ENCODE results near the gene ZNF319. TPM values are rescaled to one million over a fixed set of nuclear protein-coding genes. Genes with fewer than 3 reads are reported as not detected.

The ZNF319 gene
- polyA plus RNA-seq, 1 experiment, result 4.7 TPM

GRCh38 chr16:58040945-58041627 lies 40.6 kb upstream of the ZNF319 start:
- Histone ChIP-seq H3K9me3 (ENCODE audit: control insufficient read depth, insufficient read depth, low read length) (no peaks in the 10 kb centered on the region; the same call in 1 of the 2 replicates), H3K27ac (ENCODE audit: low read depth, low read length) (no peak overlapping the region), H3K27me3 (ENCODE audit: control insufficient read depth, insufficient read depth, low read length) (no peaks in the 10 kb centered on the region), H3K4me3 (ENCODE audit: low read depth, low read length) (no peak overlapping the region)
- TF ChIP-seq CTCF (IDR thresholded peaks at IDR 0.05; ENCODE audit: low read depth, low read length), result no peak
- POLR2A ChIA-PET, result no interaction called here
- CTCF ChIA-PET, result no interaction called here
- no peak for DNase-seq (ENCODE audit: low read depth, low spot score)

- Histone ChIP-seq H3K27me3 (ENCODE audit: control insufficient read depth, insufficient read depth, low read length) (peaks cover under 1% of the 10 kb centered on the region), H3K9me3 (ENCODE audit: control insufficient read depth, insufficient read depth, low read length) (no peaks in the 10 kb centered on the region; the same call in 1 of the 2 replicates), H3K4me3 (ENCODE audit: low read depth, low read length) (no peak overlapping the region), H3K27ac (ENCODE audit: low read depth, low read length) (no peak overlapping the region)
- no peak for TF ChIP-seq CTCF (IDR thresholded peaks at IDR 0.05; ENCODE audit: low read depth, low read length)
- POLR2A ChIA-PET, result no interaction called here
- DNase-seq (ENCODE audit: low read depth, low spot score), result no peak
- CTCF ChIA-PET, result no interaction called here
Observed at GRCh38 chr16:58040496-58040846, 40.0 kb upstream of the ZNF319 start.

DNA sequence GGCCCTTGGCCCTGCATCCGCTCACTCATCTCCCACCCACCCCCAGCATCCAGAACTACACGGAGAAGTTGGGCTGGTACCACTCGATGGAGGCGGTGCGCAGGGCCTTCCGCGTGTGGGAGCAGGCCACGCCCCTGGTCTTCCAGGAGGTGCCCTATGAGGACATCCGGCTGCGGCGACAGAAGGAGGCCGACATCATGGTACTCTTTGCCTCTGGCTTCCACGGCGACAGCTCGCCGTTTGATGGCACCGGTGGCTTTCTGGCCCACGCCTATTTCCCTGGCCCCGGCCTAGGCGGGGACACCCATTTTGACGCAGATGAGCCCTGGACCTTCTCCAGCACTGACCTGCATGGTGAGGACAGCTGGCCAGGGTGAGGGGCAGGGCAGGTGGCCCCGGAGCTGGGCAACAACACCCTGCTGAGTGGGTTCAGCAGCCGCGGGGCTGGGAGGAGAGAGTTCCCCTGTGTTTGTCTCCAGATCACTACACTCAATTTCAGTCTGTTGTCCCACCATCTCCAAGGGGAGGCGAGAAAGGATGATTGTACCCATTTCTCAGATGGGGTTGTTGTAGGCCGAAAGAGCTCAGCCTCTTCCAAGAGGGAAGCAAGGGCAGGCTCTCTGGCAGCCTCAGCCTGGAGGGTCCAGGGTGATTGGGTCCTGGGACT lies 39.5 kb upstream of the ZNF319 start:
- no peak overlapping the region for H3K4me3 ChIP-seq (ENCODE audit: low read depth, low read length)
- peaks cover 4% of the 10 kb centered on the region for H3K27me3 ChIP-seq (ENCODE audit: control insufficient read depth, insufficient read depth, low read length)
- H3K9me3 ChIP-seq (ENCODE audit: control insufficient read depth, insufficient read depth, low read length), result no peaks in the 10 kb centered on the region; the same call in 1 of the 2 replicates
- DNase-seq (ENCODE audit: low read depth, low spot score), result no peak
- CTCF ChIA-PET, result no interaction called here
- POLR2A ChIA-PET, result no interaction called here
- H3K27ac ChIP-seq (ENCODE audit: low read depth, low read length), result no peak overlapping the region
- no peak for TF ChIP-seq CTCF (IDR thresholded peaks at IDR 0.05; ENCODE audit: low read depth, low read length)

- DNase-seq (ENCODE audit: low read depth, low spot score), result no peak
- H3K27me3 ChIP-seq (ENCODE audit: control insufficient read depth, insufficient read depth, low read length), result peaks cover 11% of the 10 kb centered on the region
- H3K4me3 ChIP-seq (ENCODE audit: low read depth, low read length), result no peak overlapping the region
- no peak overlapping the region for H3K27ac ChIP-seq (ENCODE audit: low read depth, low read length)
- CTCF ChIA-PET, result no interaction called here
- no peak for TF ChIP-seq CTCF (IDR thresholded peaks at IDR 0.05; ENCODE audit: low read depth, low read length)
- no peaks in the 10 kb centered on the region; the same call in 1 of the 2 replicates for H3K9me3 ChIP-seq (ENCODE audit: control insufficient read depth, insufficient read depth, low read length)
- POLR2A ChIA-PET, result no interaction called here
Observed at GRCh38 chr16:58038219-58038641, 37.8 kb upstream of the ZNF319 start.

- Histone ChIP-seq H3K4me3 (ENCODE audit: low read depth, low read length) (no peak overlapping the region), H3K27me3 (ENCODE audit: control insufficient read depth, insufficient read depth, low read length) (peaks cover 14% of the 10 kb centered on the region), H3K27ac (ENCODE audit: low read depth, low read length) (no peak overlapping the region), H3K9me3 (ENCODE audit: control insufficient read depth, insufficient read depth, low read length) (no peaks in the 10 kb centered on the region; the same call in 1 of the 2 replicates)
- ChIA-PET CTCF (no interaction called here), POLR2A (no interaction called here)
- no peak for DNase-seq (ENCODE audit: low read depth, low spot score)
- TF ChIP-seq CTCF (IDR thresholded peaks at IDR 0.05; ENCODE audit: low read depth, low read length), result no peak
Observed at GRCh38 chr16:58037365-58038057, 37.0 kb upstream of the ZNF319 start.
